ENCODE measurements around the gene NUDT6.
"Not testable (repeated sequence)": the region's sequence is repeated elsewhere in the genome, so short reads cannot be mapped to it uniquely, and the experiment has no call there.

The NUDT6 gene

GRCh38 chr4:122844391-122844790 lies 78.0 kb downstream of the NUDT6 start:
- H3K36me3 ChIP-seq (ENCODE audit: control insufficient read depth, insufficient read depth, low read length); H3K9me3 ChIP-seq (ENCODE audit: control insufficient read depth, low read length); H3K27me3 ChIP-seq (replicated peaks; ENCODE audit: control insufficient read depth, insufficient read depth, low read length, poor library complexity, severe bottlenecking); H3K4me3 ChIP-seq (ENCODE audit: insufficient read depth, low read depth, low read length, poor library complexity, severe bottlenecking); H3K27ac ChIP-seq (ENCODE audit: insufficient read depth, low read length, poor library complexity, severe bottlenecking); DNase-seq; H3K4me1 ChIP-seq (ENCODE audit: control insufficient read depth, insufficient read depth, low read length, poor library complexity, severe bottlenecking): not testable (repeated sequence)

- Histone ChIP-seq H3K27ac (ENCODE audit: insufficient read depth, low read length, poor library complexity, severe bottlenecking) (no peak overlapping the region), H3K4me3 (ENCODE audit: insufficient read depth, low read depth, low read length, poor library complexity, severe bottlenecking) (no peak overlapping the region), H3K9me3 (ENCODE audit: control insufficient read depth, low read length) (no peaks in the 10 kb centered on the region), H3K4me1 (ENCODE audit: control insufficient read depth, insufficient read depth, low read length, poor library complexity, severe bottlenecking) (no peaks in the 10 kb centered on the region), H3K36me3 (ENCODE audit: control insufficient read depth, insufficient read depth, low read length) (no peaks in the 10 kb centered on the region), H3K27me3 (replicated peaks; ENCODE audit: control insufficient read depth, insufficient read depth, low read length, poor library complexity, severe bottlenecking) (no peaks in the 10 kb centered on the region)
- DNase-seq = no peak
Observed at GRCh38 chr4:122842984-122843531, 79.3 kb downstream of the NUDT6 start.

Data from effector memory CD4-positive, alpha-beta T cell (primary cell).